Immature natural killer cell (primary cell): ENCODE measurements around the gene ZC3HAV1. TPM values are rescaled to one million over a fixed set of nuclear protein-coding genes. Genes with fewer than 3 reads are reported as not detected.
A peak's percentile ranks its signal among the peaks of the same experiment; 100 is the strongest.

ENCODE experiments used
- DNase-seq, 3 donors: peaks; one replicate each; pipeline ENCODE4 v3.0.0; 2022; ENCODE audit warnings: mixed read lengths in 1 of 3
- H3K27ac Mint-ChIP-seq, 6 donors: one replicate each; pipeline ENCODE4 v1.8.0; 2020; ENCODE audit warnings: mixed read lengths in 6 of 6, mild to moderate bottlenecking in 5 of 6, inconsistent platforms in 4 of 6, moderate library complexity in 3 of 6
- H3K27me3 Mint-ChIP-seq, 3 donors: one replicate each; pipeline ENCODE4 v1.8.0; 2020 to 2021; ENCODE audit warnings: low read depth in 3 of 3, mild to moderate bottlenecking in 3 of 3, mixed read lengths in 3 of 3, moderate library complexity in 3 of 3, inconsistent platforms in 1 of 3
- H3K36me3 Mint-ChIP-seq, 3 donors: one replicate each; pipeline ENCODE4 v1.8.0; 2020; ENCODE audit warnings: mixed read lengths in 3 of 3, inconsistent platforms in 2 of 3, mild to moderate bottlenecking in 2 of 3
- H3K4me1 Mint-ChIP-seq, 2 donors: one replicate each; pipeline ENCODE4 v1.8.0; 2020; ENCODE audit warnings: inconsistent platforms in 2 of 2, mild to moderate bottlenecking in 2 of 2, mixed read lengths in 2 of 2, moderate library complexity in 1 of 2
- H3K4me3 Mint-ChIP-seq, 5 donors: one replicate each; pipeline ENCODE4 v1.8.0; 2020; ENCODE audit warnings: mild to moderate bottlenecking in 5 of 5, mixed read lengths in 5 of 5, inconsistent platforms in 3 of 5, moderate library complexity in 3 of 5
- H3K9me3 Mint-ChIP-seq, 6 donors: one replicate each; pipeline ENCODE4 v1.8.0; 2020; ENCODE audit warnings: mild to moderate bottlenecking in 6 of 6, mixed read lengths in 6 of 6, inconsistent platforms in 4 of 6, moderate library complexity in 3 of 6
- polyA plus RNA-seq, 3 donors: library from polyadenylated mRNA; unstranded; fragments of 300-500 nt; fragmentation: Illumina TruSeq; gene quantifications; one replicate each; pipeline ENCODE4 v1.2.3, GENCODE V29; 2021

Gene ZC3HAV1
- polyA plus RNA-seq, 3 donors from 2014 or later = 69.4 to 121 (median 74.5) TPM

DNA sequence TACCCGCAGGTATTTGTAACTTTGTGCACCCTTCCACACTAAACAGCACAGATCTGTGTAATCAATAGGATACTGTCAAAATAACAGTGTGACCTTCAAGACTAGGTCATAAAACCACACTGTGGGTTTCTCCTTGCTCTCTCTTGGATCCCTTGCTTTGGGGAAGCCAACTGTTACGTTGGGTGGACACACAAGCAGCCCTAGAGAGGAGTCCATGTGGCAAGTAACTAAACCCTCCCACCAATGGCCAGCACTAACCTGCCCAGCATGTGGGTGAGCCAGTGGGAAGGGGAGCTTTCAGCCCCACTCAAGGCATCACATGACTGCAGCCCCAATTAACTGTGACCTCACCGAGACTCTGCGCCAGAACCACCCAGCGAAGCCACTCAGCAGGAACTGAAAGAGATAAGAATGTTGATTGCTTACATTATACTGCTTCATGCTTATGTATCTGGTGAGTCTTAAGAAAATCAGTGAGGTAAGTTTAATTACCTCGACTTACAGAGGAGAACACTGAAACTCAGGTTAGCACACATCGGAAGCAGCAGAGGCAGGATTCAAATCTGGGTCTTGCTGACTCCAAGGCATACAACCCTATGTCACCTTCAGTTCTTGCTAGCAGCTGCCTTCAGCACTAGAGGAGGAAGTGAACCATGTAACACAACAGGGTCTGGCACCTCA lies 9.4 kb upstream of the ZC3HAV1 start:
- Mint-ChIP-seq H3K36me3 (peaks cover 0 to 3% (median 0%) of the 10 kb centered on the region in 3 donors), H3K4me3 (peak overlapping the region in 3 of 5 donors; percentile 24 to 46 (median 41)), H3K4me1 (peaks cover 6 to 11% of the 10 kb centered on the region in 2 donors), H3K9me3 (no peaks in the 10 kb centered on the region), H3K27me3 (peaks cover 0 to 7% (median 4%) of the 10 kb centered on the region in 3 donors), H3K27ac (peak overlapping the region; percentile 2 to 81 (median 61))
- no peak for DNase-seq

- peaks cover 6 to 11% of the 10 kb centered on the region in 2 donors for H3K4me1 Mint-ChIP-seq
- peaks cover 0 to 7% (median 4%) of the 10 kb centered on the region in 3 donors for H3K27me3 Mint-ChIP-seq
- DNase-seq = no peak
- no peaks in the 10 kb centered on the region for H3K9me3 Mint-ChIP-seq
- peaks cover 0 to 3% (median 0%) of the 10 kb centered on the region in 3 donors for H3K36me3 Mint-ChIP-seq
- H3K27ac Mint-ChIP-seq = peak overlapping the region in 5 of 6 donors; percentile 2 to 81 (median 29)
- peak overlapping the region in 1 of 5 donors; percentile 11 for H3K4me3 Mint-ChIP-seq
Observed at GRCh38 chr7:139118234-139118804, 8.8 kb upstream of the ZC3HAV1 start.

- H3K9me3 Mint-ChIP-seq = no peaks in the 10 kb centered on the region
- peaks cover 0 to 7% (median 4%) of the 10 kb centered on the region in 3 donors for H3K27me3 Mint-ChIP-seq
- DNase-seq = no peak
- H3K4me1 Mint-ChIP-seq = peaks cover 6 to 14% of the 10 kb centered on the region in 2 donors
- peaks cover 0 to 3% (median 0%) of the 10 kb centered on the region in 3 donors for H3K36me3 Mint-ChIP-seq
- no peak overlapping the region for H3K4me3 Mint-ChIP-seq
- H3K27ac Mint-ChIP-seq = peak overlapping the region in 1 of 6 donors; percentile 2
Observed at GRCh38 chr7:139117599-139118233, 8.2 kb upstream of the ZC3HAV1 start.

GRCh38 chr7:139116999-139117398 lies 7.5 kb upstream of the ZC3HAV1 start:
- no peak overlapping the region for H3K4me3 Mint-ChIP-seq
- peaks cover 0 to 3% (median 0%) of the 10 kb centered on the region in 3 donors for H3K36me3 Mint-ChIP-seq
- H3K4me1 Mint-ChIP-seq = peaks cover 10 to 17% of the 10 kb centered on the region in 2 donors
- DNase-seq = no peak
- H3K27ac Mint-ChIP-seq = no peak overlapping the region
- peaks cover 0 to 5% (median 4%) of the 10 kb centered on the region in 3 donors for H3K27me3 Mint-ChIP-seq
- no peaks in the 10 kb centered on the region for H3K9me3 Mint-ChIP-seq

- Mint-ChIP-seq H3K4me1 (peaks cover 29 to 33% of the 10 kb centered on the region in 2 donors), H3K36me3 (peaks cover 0 to 3% (median 0%) of the 10 kb centered on the region in 3 donors), H3K4me3 (no peak overlapping the region), H3K27me3 (peaks cover 3 to 9% (median 4%) of the 10 kb centered on the region in 3 donors), H3K9me3 (no peaks in the 10 kb centered on the region), H3K27ac (no peak overlapping the region)
- no peak for DNase-seq
Observed at GRCh38 chr7:139115104-139115503, 5.6 kb upstream of the ZC3HAV1 start.

GRCh38 chr7:139114585-139114984 lies 5.1 kb upstream of the ZC3HAV1 start:
- Mint-ChIP-seq H3K4me3 (no peak overlapping the region), H3K27ac (peak overlapping the region in 1 of 6 donors; percentile 3), H3K36me3 (peaks cover 0 to 3% (median 0%) of the 10 kb centered on the region in 3 donors), H3K27me3 (peaks cover 5 to 13% (median 6%) of the 10 kb centered on the region in 3 donors), H3K4me1 (peaks cover 34 to 38% of the 10 kb centered on the region in 2 donors), H3K9me3 (no peaks in the 10 kb centered on the region)
- DNase-seq = no peak

GRCh38 chr7:139114018-139114417 lies 4.5 kb upstream of the ZC3HAV1 start:
- no peak overlapping the region for H3K27ac Mint-ChIP-seq
- DNase-seq = no peak
- H3K9me3 Mint-ChIP-seq = no peaks in the 10 kb centered on the region
- no peak overlapping the region for H3K4me3 Mint-ChIP-seq
- H3K36me3 Mint-ChIP-seq = peaks cover 0 to 3% (median 0%) of the 10 kb centered on the region in 3 donors
- H3K27me3 Mint-ChIP-seq = peaks cover 10 to 16% (median 11%) of the 10 kb centered on the region in 3 donors
- H3K4me1 Mint-ChIP-seq = peaks cover 32 to 36% of the 10 kb centered on the region in 2 donors

- Mint-ChIP-seq H3K27ac (peak overlapping the region in 5 of 6 donors; percentile 23 to 99 (median 80)), H3K9me3 (no peaks in the 10 kb centered on the region), H3K27me3 (peaks cover 14 to 24% (median 15%) of the 10 kb centered on the region in 3 donors), H3K4me3 (no peak overlapping the region), H3K4me1 (peaks cover 29 to 30% of the 10 kb centered on the region in 2 donors), H3K36me3 (peaks cover 3 to 5% (median 5%) of the 10 kb centered on the region in 3 donors)
- DNase-seq = no peak
Observed at GRCh38 chr7:139112741-139113250, 3.3 kb upstream of the ZC3HAV1 start.

GRCh38 chr7:139112316-139112715 lies 2.8 kb upstream of the ZC3HAV1 start:
- Mint-ChIP-seq H3K27ac (peak overlapping the region in 5 of 6 donors; percentile 99 to 100 (median 99)), H3K9me3 (no peaks in the 10 kb centered on the region), H3K4me3 (no peak overlapping the region), H3K36me3 (peaks cover 0 to 8% (median 7%) of the 10 kb centered on the region in 3 donors), H3K27me3 (peaks cover 18 to 28% (median 19%) of the 10 kb centered on the region in 3 donors), H3K4me1 (peaks cover 30 to 35% of the 10 kb centered on the region in 2 donors)
- DNase-seq = no peak

DNA sequence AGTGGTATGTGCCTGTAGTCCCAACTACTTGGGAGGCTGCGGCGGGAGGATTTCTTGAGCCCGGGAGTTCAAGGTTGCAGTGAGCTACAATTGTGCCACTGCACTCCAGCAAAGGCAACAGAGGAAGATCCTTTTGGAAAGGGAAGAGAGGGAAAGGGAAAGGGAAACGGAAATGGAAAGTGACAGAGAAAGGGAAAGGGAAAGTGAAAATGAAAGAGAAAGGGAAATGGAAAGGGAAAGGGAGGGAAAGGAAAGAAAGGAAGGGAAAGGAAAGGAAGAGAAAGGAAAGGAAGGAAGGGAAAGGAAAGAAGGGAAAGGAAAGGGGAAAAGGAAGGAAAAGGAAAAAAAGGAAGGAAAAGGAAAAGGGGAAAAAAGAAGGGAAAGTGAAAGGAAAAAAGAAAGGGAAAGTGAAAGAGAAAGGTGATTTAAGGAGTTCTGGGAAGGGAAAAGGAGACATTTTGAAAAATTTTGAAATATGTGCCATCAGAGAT lies 2.3 kb upstream of the ZC3HAV1 start:
- Mint-ChIP-seq H3K4me1 (peaks cover 34 to 40% of the 10 kb centered on the region in 2 donors), H3K4me3 (peak overlapping the region in 3 of 5 donors; percentile 14 to 60 (median 24)), H3K9me3 (no peaks in the 10 kb centered on the region), H3K27me3 (peaks cover 18 to 30% (median 20%) of the 10 kb centered on the region in 3 donors), H3K36me3 (peaks cover 0 to 11% (median 7%) of the 10 kb centered on the region in 3 donors), H3K27ac (peak overlapping the region; percentile 95 to 100 (median 99))
- DNase-seq = peak in 1 of 3 donors; percentile 28

GRCh38 chr7:139111147-139111546 lies 1.6 kb upstream of the ZC3HAV1 start:
- Mint-ChIP-seq H3K4me3 (peak overlapping the region in 4 of 5 donors; percentile 52 to 81 (median 58)), H3K27me3 (peaks cover 18 to 32% (median 20%) of the 10 kb centered on the region in 3 donors), H3K9me3 (no peaks in the 10 kb centered on the region), H3K27ac (peak overlapping the region; percentile 95 to 100 (median 99)), H3K4me1 (peaks cover 39 to 44% of the 10 kb centered on the region in 2 donors), H3K36me3 (peaks cover 0 to 11% (median 7%) of the 10 kb centered on the region in 3 donors)
- no peak for DNase-seq

DNA sequence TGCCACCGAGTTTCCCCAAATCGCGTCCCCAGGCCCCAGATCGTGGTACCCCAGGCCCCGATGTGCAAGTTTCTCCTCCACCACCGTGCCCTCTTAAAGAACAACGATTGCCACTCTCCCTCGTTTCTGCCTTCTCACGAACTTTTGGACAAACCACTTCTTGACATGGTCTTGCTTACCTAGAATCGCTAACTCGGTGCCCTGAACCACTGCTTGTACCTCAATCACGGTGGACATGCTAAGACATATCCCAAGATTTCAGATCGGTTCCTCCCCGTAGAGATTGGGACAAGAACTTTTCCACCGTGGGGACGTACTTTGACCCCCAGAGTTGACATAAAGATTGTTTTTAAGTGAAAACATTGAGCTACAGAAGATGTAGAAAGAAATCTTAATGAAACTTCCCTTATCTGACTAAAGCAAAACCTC lies 477 bp upstream of the ZC3HAV1 start:
- Mint-ChIP-seq H3K4me1 (peaks cover 50 to 51% of the 10 kb centered on the region in 2 donors), H3K4me3 (peak overlapping the region; percentile 94 to 100 (median 97)), H3K36me3 (peaks cover 0 to 11% (median 11%) of the 10 kb centered on the region in 3 donors), H3K27me3 (peaks cover 18 to 35% (median 24%) of the 10 kb centered on the region in 3 donors), H3K27ac (peak overlapping the region; percentile 99 to 100 (median 100)), H3K9me3 (no peaks in the 10 kb centered on the region)
- DNase-seq = no peak
